HUES6 (cell line): ENCODE measurements around the gene CTTN.

Experiments used
- H3K27ac ChIP-seq: 2 replicates; pipeline ENCODE4 v1.7.0; 2013; ENCODE audit warnings: low read depth, mild to moderate bottlenecking, low read length, inconsistent platforms
- H3K27me3 ChIP-seq: 2 replicates; pipeline ENCODE4 v1.6.1; 2013; ENCODE audit warnings: low read length; ENCODE audit not compliant: control insufficient read depth, insufficient read depth
- H3K36me3 ChIP-seq: 2 replicates; pipeline ENCODE4 v1.6.1; 2013; ENCODE audit warnings: low read length; ENCODE audit not compliant: control insufficient read depth, insufficient read depth
- H3K4me1 ChIP-seq: 2 replicates; pipeline ENCODE4 v1.6.1; 2013; ENCODE audit warnings: low read length; ENCODE audit not compliant: control insufficient read depth, insufficient read depth
- H3K4me3 ChIP-seq: 2 replicates; pipeline ENCODE4 v1.5.1; 2013; ENCODE audit warnings: low read depth, low read length
- H3K9ac ChIP-seq: one replicate; pipeline ENCODE4 v1.6.1; 2013; ENCODE audit warnings: mild to moderate bottlenecking, low read length
- H3K9me3 ChIP-seq: 2 replicates; pipeline ENCODE4 v1.6.1; 2013; ENCODE audit warnings: low read depth, low read length; ENCODE audit not compliant: control insufficient read depth, insufficient read depth

CTTN gene

DNA sequence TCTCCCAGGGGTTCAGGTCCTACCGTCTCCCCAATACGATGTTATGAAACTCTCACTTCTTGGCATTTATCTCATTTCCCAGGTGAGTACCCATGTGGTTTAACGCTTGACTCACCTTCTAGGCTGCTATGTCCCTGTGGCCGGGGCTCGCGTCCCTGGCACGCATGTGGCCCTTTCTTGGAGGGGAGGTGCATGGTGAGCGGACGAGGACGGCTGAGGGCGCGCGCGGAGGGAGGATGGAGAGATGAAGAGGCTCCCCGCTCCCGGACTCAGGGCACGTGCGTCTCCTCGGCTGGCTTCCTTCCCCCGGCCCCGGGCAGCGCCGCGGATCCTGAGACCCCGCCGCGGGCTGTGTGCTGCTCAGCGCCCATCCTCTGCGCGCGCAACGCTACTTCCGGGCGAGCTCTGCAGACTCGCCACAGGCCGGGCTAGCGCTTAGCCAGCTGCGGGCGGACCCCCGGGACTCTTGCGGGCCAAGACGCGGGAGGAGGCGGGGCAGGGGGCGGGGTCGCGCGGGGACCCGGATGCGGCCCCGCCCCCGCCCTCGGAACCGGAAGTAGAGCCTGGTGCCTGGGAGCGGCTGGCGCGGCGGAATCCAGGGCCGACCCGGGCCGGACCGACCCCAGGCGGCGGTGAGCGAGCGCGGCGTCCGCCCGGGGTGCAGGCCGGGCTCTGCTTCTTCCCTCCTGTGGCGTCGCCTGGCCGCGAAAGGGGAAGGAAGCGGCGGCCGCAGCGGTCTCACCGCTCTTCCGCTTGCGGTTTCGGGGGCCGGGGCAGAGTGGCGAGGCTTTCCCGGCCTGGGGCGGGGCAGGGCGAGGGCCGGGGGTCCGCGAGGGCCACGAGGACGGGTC is at the start of gene CTTN:
TSS of gene CTTN (plus strand) at position 547 of the 851 bp plus-strand sequence. CDS start 8,769 bp downstream, outside the sequence.
- H3K36me3 ChIP-seq, result peaks cover 9% of the 10 kb centered on the region
- no peaks in the 10 kb centered on the region for H3K27me3 ChIP-seq
- H3K9me3 ChIP-seq, result no peaks in the 10 kb centered on the region
- H3K4me1 ChIP-seq, result peaks cover 22% of the 10 kb centered on the region
- H3K27ac ChIP-seq, result peak within 1 kb of the TSS; percentile 80
- peak within 1 kb of the TSS; percentile 86 for H3K4me3 ChIP-seq
- H3K9ac ChIP-seq, result peak within 1 kb of the TSS; percentile 89

DNA sequence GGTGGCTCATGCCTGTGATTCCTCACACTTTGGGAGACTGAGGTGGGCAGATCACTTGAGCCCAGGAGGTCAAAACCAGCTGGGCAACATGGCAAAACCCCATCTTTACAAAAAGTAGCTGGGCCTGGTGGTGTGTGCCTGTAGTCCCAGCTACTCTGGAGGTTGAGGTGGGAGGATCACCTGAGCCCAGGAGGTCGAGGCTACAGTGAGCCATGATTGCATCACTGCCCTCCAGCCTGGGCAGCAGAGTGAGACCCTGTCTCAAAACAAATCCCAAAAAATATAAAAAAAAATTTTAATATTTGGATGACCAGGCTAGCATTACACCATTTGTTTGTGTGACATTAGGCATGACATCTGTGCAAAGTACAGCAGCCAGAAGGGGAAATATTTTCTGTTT is 49.7 kb upstream of the CTTN start:
- Histone ChIP-seq H3K4me1 (no peaks in the 10 kb centered on the region), H3K36me3 (peaks cover 88% of the 10 kb centered on the region), H3K27ac (no peak overlapping the region), H3K27me3 (no peaks in the 10 kb centered on the region), H3K9me3 (no peaks in the 10 kb centered on the region), H3K4me3 (no peak overlapping the region), H3K9ac (no peak overlapping the region)

GRCh38 chr11:70351646-70352045 is 46.7 kb upstream of the CTTN start:
- H3K27me3 ChIP-seq, result no peaks in the 10 kb centered on the region
- H3K4me3 ChIP-seq, result no peak overlapping the region
- H3K9me3 ChIP-seq, result no peaks in the 10 kb centered on the region
- no peaks in the 10 kb centered on the region for H3K4me1 ChIP-seq
- H3K36me3 ChIP-seq, result peaks cover 93% of the 10 kb centered on the region
- H3K9ac ChIP-seq, result no peak overlapping the region
- H3K27ac ChIP-seq, result no peak overlapping the region

- Histone ChIP-seq H3K9ac (no peak overlapping the region), H3K36me3 (peaks cover 93% of the 10 kb centered on the region), H3K4me3 (no peak overlapping the region), H3K27ac (no peak overlapping the region), H3K27me3 (no peaks in the 10 kb centered on the region), H3K9me3 (no peaks in the 10 kb centered on the region), H3K4me1 (no peaks in the 10 kb centered on the region)
Measured at GRCh38 chr11:70352100-70352499, 46.2 kb upstream of the CTTN start.

DNA sequence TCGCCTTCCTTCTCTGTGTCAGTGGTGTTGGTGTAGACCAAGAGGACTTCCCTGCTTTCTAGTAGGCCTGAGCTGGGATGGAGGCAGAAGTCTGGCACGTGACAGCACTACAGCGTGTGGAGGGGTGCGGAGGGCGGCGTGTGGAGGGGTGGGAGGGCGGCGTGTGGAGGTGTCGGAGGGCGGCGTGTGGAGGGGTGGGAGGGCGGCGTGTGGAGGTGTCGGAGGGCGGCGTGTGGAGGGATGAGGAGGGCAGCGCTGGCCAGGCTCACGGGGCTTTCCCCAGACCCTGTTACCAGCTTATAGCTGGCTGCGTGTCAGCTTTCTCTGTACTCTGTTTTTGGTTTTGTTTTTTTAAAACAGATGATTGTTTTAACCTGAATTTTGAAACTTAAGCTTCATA is 45.7 kb upstream of the CTTN start:
- Histone ChIP-seq H3K4me1 (no peaks in the 10 kb centered on the region), H3K36me3 (peaks cover 91% of the 10 kb centered on the region), H3K27ac (no peak overlapping the region), H3K4me3 (no peak overlapping the region), H3K9me3 (no peaks in the 10 kb centered on the region), H3K27me3 (no peaks in the 10 kb centered on the region), H3K9ac (no peak overlapping the region)

- Histone ChIP-seq H3K9me3 (no peaks in the 10 kb centered on the region), H3K4me1 (no peaks in the 10 kb centered on the region), H3K27ac (no peak overlapping the region), H3K9ac (no peak overlapping the region), H3K27me3 (no peaks in the 10 kb centered on the region), H3K36me3 (peaks cover 92% of the 10 kb centered on the region), H3K4me3 (no peak overlapping the region)
Measured at GRCh38 chr11:70353329-70353728, 45.0 kb upstream of the CTTN start.

GRCh38 chr11:70353900-70354568 is 44.3 kb upstream of the CTTN start:
- Histone ChIP-seq H3K9ac (no peak overlapping the region), H3K27me3 (no peaks in the 10 kb centered on the region), H3K4me1 (no peaks in the 10 kb centered on the region), H3K27ac (no peak overlapping the region), H3K9me3 (no peaks in the 10 kb centered on the region), H3K36me3 (peaks cover 92% of the 10 kb centered on the region), H3K4me3 (no peak overlapping the region)

DNA sequence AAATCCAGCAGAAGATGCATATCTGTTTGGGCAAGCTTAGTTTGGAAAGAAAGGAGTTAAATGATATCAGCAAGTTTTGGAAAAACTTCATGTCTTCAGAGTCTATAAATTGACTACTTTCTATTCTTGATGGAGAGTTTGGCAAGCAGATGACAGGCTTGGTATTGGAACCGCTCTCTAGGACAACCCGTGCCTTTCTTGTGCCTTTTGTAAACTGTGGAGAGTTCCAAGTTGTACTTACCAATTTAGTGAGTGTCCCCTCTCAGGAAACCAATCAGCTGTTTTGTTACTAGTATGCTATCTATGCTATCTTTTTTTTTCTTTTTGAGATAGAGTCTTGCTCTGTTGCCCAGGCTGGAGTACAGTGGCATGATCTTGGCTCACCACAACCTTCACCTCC is 43.7 kb upstream of the CTTN start:
- H3K36me3 ChIP-seq, result peaks cover 92% of the 10 kb centered on the region

GRCh38 chr11:70358753-70359152 is 39.6 kb upstream of the CTTN start:
- Histone ChIP-seq H3K4me3 (no peak overlapping the region), H3K9me3 (no peaks in the 10 kb centered on the region), H3K27me3 (no peaks in the 10 kb centered on the region), H3K4me1 (no peaks in the 10 kb centered on the region), H3K36me3 (peaks cover 96% of the 10 kb centered on the region), H3K9ac (no peak overlapping the region), H3K27ac (0 out of 2 replicates have a peak overlapping the region, but pooled peaks have one; percentile 38)

More for the DNA sequence above, 43.7 kb upstream of the CTTN start:
- Histone ChIP-seq H3K9me3 (no peaks in the 10 kb centered on the region), H3K27me3 (no peaks in the 10 kb centered on the region), H3K4me1 (no peaks in the 10 kb centered on the region), H3K4me3 (no peak overlapping the region), H3K9ac (no peak overlapping the region), H3K27ac (no peak overlapping the region)

DNA sequence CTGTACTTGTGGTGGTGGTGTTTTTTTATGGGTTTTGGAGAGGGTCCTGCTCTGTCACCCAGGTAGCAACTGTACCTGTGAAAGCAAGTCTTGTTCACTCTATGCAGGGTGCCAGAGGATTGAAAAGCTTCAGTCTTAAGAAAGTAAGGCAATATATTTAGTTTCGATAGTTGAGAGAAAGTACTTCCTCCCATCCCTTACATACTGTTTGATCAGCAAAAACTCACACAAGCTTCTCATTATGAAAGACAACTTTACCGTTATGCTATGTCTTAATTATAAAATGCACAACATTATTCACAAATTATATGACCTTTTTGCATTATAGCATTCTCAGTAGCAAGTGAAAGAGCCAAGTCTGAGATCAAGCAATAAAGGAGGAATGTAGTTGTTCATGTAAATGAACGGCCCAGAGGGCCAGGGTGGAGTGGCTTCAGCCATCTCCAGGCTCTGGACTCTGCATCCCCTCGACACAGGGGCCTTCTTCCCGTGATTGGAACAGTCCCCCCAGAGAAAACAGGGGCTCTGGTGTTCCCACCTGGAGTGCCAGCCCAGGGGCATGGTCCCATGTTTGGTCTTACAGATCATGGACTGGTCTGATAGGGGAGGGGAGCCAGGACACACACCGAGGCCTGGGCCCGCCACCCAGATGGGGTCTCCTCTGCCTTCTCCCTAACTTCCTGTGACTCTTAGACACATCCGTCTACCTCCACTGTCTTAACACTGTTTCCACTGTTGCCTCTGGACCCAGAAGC is 38.7 kb upstream of the CTTN start:
- Histone ChIP-seq H3K9ac (no peak overlapping the region), H3K4me1 (no peaks in the 10 kb centered on the region), H3K9me3 (no peaks in the 10 kb centered on the region), H3K27me3 (no peaks in the 10 kb centered on the region), H3K4me3 (no peak overlapping the region), H3K27ac (no peak overlapping the region), H3K36me3 (peaks cover 96% of the 10 kb centered on the region)

DNA sequence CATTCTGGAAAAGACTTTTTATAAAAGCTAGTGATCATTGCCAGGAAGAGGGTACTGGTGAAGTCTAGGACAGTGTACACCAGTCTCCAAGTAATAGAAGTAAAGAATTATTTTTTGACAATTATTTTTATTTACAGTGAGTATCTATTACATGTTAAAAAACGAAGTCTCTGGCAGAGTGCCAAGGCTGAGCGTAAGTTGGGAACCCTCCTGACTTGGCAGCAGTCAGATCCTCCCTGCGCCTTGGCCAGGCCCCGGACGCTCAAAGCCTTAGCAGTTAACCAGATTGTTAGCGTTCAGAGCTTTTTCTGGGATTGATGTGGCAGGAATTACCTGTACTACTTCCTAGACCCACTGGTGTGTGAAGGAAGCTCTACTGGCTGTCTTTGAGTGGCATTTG is 38.1 kb upstream of the CTTN start:
- Histone ChIP-seq H3K4me1 (no peaks in the 10 kb centered on the region), H3K36me3 (peaks cover 97% of the 10 kb centered on the region)

More for the DNA sequence above, 38.1 kb upstream of the CTTN start:
- Histone ChIP-seq H3K27ac (no peak overlapping the region), H3K9ac (no peak overlapping the region), H3K9me3 (no peaks in the 10 kb centered on the region), H3K27me3 (no peaks in the 10 kb centered on the region), H3K4me3 (no peak overlapping the region)
